GM20000 (cell line): ENCODE measurements around the gene PHIP.

Experiments
- DNase-seq: peaks from one replicate; pipeline ENCODE4 v3.0.0; 2012; ENCODE audit warnings: low spot score
- TF ChIP-seq, protein P1 (sequence below): IDR thresholded peaks from 2 replicates; pipeline ENCODE4 v1.5.1; 2012; ENCODE audit warnings: mild to moderate bottlenecking, control low read depth; ENCODE audit errors: extremely low read depth, missing control alignments

The PHIP gene

DNA sequence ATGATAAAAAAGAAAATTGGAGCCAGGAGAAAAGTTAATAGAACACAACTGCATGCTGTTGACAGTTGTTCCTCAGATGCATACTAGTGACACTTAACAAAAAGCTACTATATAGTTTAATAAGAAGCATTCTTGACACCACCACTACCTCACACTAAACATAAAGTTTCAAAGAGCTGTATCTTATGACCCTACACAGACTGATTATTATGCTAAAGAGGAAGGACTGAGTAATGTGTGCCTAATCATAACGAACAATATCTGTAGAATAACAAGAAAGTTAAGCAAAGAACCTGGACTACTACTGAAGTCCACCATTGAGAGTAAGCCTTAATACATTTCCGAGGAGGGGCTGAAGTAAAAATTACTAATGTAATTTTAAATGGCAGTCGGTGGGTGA is 110.9 kb downstream of the PHIP start:
- no peak for DNase-seq
- TF ChIP-seq, protein P1, sequence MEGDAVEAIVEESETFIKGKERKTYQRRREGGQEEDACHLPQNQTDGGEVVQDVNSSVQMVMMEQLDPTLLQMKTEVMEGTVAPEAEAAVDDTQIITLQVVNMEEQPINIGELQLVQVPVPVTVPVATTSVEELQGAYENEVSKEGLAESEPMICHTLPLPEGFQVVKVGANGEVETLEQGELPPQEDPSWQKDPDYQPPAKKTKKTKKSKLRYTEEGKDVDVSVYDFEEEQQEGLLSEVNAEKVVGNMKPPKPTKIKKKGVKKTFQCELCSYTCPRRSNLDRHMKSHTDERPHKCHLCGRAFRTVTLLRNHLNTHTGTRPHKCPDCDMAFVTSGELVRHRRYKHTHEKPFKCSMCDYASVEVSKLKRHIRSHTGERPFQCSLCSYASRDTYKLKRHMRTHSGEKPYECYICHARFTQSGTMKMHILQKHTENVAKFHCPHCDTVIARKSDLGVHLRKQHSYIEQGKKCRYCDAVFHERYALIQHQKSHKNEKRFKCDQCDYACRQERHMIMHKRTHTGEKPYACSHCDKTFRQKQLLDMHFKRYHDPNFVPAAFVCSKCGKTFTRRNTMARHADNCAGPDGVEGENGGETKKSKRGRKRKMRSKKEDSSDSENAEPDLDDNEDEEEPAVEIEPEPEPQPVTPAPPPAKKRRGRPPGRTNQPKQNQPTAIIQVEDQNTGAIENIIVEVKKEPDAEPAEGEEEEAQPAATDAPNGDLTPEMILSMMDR: no peak

- TF ChIP-seq, protein P1: no peak
- no peak for DNase-seq
Measured at GRCh38 chr6:78966542-78966941, 111.5 kb downstream of the PHIP start.

DNA sequence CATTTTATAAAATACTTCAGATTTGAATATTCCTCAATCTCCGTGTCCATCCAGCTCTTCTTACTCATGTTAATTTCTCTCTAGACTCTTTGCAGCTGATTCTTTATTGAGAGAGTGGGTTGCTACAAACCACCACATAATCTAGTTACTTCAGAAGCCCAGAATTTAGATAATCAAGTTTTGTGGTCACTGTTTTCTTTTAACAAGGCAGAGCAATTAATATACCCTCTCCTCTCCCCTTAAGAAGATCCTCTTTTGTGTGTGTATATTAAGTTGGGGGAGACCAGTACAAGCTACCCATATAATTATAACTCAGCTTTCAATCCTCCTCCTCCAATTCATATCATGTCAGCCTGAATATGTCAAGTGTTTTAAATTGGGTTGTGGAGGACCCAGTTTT is 115.6 kb downstream of the PHIP start:
- DNase-seq: no peak
- TF ChIP-seq, protein P1: no peak

- DNase-seq: no peak
- TF ChIP-seq, protein P1: no peak
Measured at GRCh38 chr6:78954740-78955139, 123.3 kb downstream of the PHIP start.

GRCh38 chr6:78953798-78954197 is 124.3 kb downstream of the PHIP start:
- DNase-seq: no peak
- TF ChIP-seq, protein P1: no peak

GRCh38 chr6:78952362-78952761 is 125.7 kb downstream of the PHIP start:
- no peak for DNase-seq

GRCh38 chr6:78948785-78949184 is 129.3 kb downstream of the PHIP start:
- no peak for DNase-seq

More at GRCh38 chr6:78952362-78952761, 125.7 kb downstream of the PHIP start:
- TF ChIP-seq, protein P1: no peak

More at GRCh38 chr6:78948785-78949184, 129.3 kb downstream of the PHIP start:
- TF ChIP-seq, protein P1: no peak
